K562 (cell line): Measurements from ENCODE around the gene DCUN1D2. TPM values are rescaled to one million over a fixed set of nuclear protein-coding genes. Genes with fewer than 3 reads are reported as not detected.
A peak's percentile ranks its signal among the peaks of the same experiment; 100 is the strongest.

Experiments
- ATAC-seq: fragments of 200-7000 bp; cut with Tn5 transposase; 3 replicates; pipeline ENCODE4 v1.9.1; 2020; ENCODE audit warnings: moderate library complexity
- BruUV-seq: library from RNA; stranded (reverse); fragments of 400-500 nt; replicated peaks from 2 replicates; lab custom pipeline; 2021; lab: Mats Ljungman, UMichigan
- CTCF ChIA-PET: fragments of 300-600 bp; formaldehyde crosslinking; extraction: SDS; loops from one replicate; lab custom pipeline; 2021; ENCODE audit warnings: low intra/inter-chr PET ratio; lab: Yijun Ruan, JAX
- POLR2A ChIA-PET: fragments of 300-600, 350-650 bp; sonication (Branson Sonifier 250); formaldehyde crosslinking; extraction: SDS; loops from one replicate; lab custom pipeline; 2021; ENCODE audit warnings: antibody characterized with exemption, inconsistent platforms; lab: Yijun Ruan, JAX
- DNase-seq, 4 experiments: peaks; one replicate each; pipeline versions ENCODE4 v3.0.0 to v3.0.0-alpha.2; 2011 to 2018; ENCODE audit warnings: low spot score in 3 of 4, mixed read lengths in 3 of 4; ENCODE audit errors: extremely low read depth in 1 of 4
- FAIRE-seq: peaks from 2 replicates; lab custom pipeline; 2011; peaks lifted over from hg19 to GRCh38; lab: Jason Lieb, UNC
- H2AFZ ChIP-seq: 2 replicates; pipeline ENCODE4 v1.6.0; 2011; ENCODE audit warnings: low read depth, low read length, control low read depth, inconsistent platforms
- H3K27ac ChIP-seq: fragments of 200-600 bp; 3 replicates; pipeline ENCODE4 v1.8.0; 2011; ENCODE audit warnings: low read depth, mild to moderate bottlenecking, control low read depth, inconsistent platforms, low read length, moderate library complexity, mixed read lengths; ENCODE audit errors: extremely low read depth
- H3K27me3 ChIP-seq, 2 experiments: fragments of 300-600 bp in 1 of 2; 2 replicates in 1 of 2; 3 replicates in 1 of 2; pipeline versions ENCODE4 v1.6.0 to v1.8.0; 2011; ENCODE audit warnings: inconsistent platforms in 2 of 2, low read length in 2 of 2, mild to moderate bottlenecking in 1 of 2, mixed read lengths in 1 of 2, moderate library complexity in 1 of 2; ENCODE audit not compliant: control insufficient read depth in 2 of 2, insufficient read depth in 2 of 2
- H3K36me3 ChIP-seq: fragments of 300-600 bp; 3 replicates; pipeline ENCODE4 v1.8.0; 2011; ENCODE audit warnings: mild to moderate bottlenecking, low read length, inconsistent platforms; ENCODE audit not compliant: control insufficient read depth, insufficient read depth
- H3K4me1 ChIP-seq, 2 experiments: fragments of 200-600 bp in 1 of 2; replicated peaks in 1 of 2; 2 replicates in 1 of 2; 3 replicates in 1 of 2; pipeline versions ENCODE4 v1.5.1 to v1.8.0; 2011; ENCODE audit warnings: inconsistent platforms in 2 of 2, low read length in 2 of 2, mild to moderate bottlenecking in 1 of 2, mixed read lengths in 1 of 2, moderate library complexity in 1 of 2; ENCODE audit not compliant: control insufficient read depth in 2 of 2, insufficient read depth in 2 of 2
- H3K4me2 ChIP-seq: 2 replicates; pipeline ENCODE4 v1.6.1; 2011; ENCODE audit warnings: low read length, control low read depth, inconsistent platforms, mixed read lengths; ENCODE audit not compliant: insufficient read depth
- H3K4me3 ChIP-seq: fragments of 200-600 bp; sonication (generic), shearing (Covaris generic); 2 replicates; pipeline ENCODE4 v1.5.1; 2016; ENCODE audit warnings: control low read depth, inconsistent platforms
- H3K79me2 ChIP-seq: fragments of 200-600 bp; 3 replicates; pipeline ENCODE4 v1.8.0; 2011; ENCODE audit warnings: low read length, inconsistent platforms; ENCODE audit not compliant: control insufficient read depth, insufficient read depth
- H3K9ac ChIP-seq, 2 experiments: 2 replicates each; pipeline versions ENCODE4 v1.6.0 to v1.6.1; 2011; ENCODE audit warnings: low read depth in 2 of 2, low read length in 2 of 2, control low read depth in 1 of 2, inconsistent platforms in 1 of 2, mild to moderate bottlenecking in 1 of 2, mixed read lengths in 1 of 2; ENCODE audit not compliant: insufficient read depth in 1 of 2
- H3K9me1 ChIP-seq: one replicate; pipeline ENCODE4 v1.6.0; 2011; ENCODE audit warnings: inconsistent platforms, mild to moderate bottlenecking, low read length, moderate library complexity; ENCODE audit not compliant: control insufficient read depth, insufficient read depth
- H3K9me3 ChIP-seq: replicated peaks from 2 replicates; pipeline ENCODE4 v1.5.1; 2011; ENCODE audit warnings: low read depth, low read length, inconsistent platforms; ENCODE audit not compliant: control insufficient read depth, insufficient read depth
- H4K20me1 ChIP-seq: replicated peaks from 2 replicates; pipeline ENCODE4 v1.6.1; 2011; ENCODE audit warnings: low read length, inconsistent platforms, mixed read lengths; ENCODE audit not compliant: control insufficient read depth, insufficient read depth
- ARID4B ChIP-seq: sonication (generic); formaldehyde crosslinking; IDR thresholded peaks from 2 replicates; pipeline ENCODE4 v1.8.0; 2022; ENCODE audit warnings: mild to moderate bottlenecking, missing genetic modification reagents
- E4F1 ChIP-seq: fragments of 250-450 bp; sonication (Bioruptor Pico); IDR thresholded peaks from 2 replicates; pipeline ENCODE4 v1.5.0; 2021; ENCODE audit warnings: mild to moderate bottlenecking, borderline replicate concordance
- NEUROD1 ChIP-seq: fragments of 150-350 bp; IDR thresholded peaks from 2 replicates; pipeline ENCODE4 v1.6.1; 2014; ENCODE audit warnings: borderline replicate concordance, low read length, low read depth; ENCODE audit not compliant: partially characterized antibody
- SMARCA4 ChIP-seq: fragments of 450-650 bp; IDR thresholded peaks from 2 replicates; pipeline ENCODE4 v1.6.1; 2016
- TCF7 ChIP-seq: sonication (generic); IDR thresholded peaks from 2 replicates; pipeline ENCODE4 v1.6.1; 2016; ENCODE audit warnings: antibody characterized with exemption, borderline replicate concordance
- WGBS: fragments of 100-300 bp; shearing (Covaris generic); methylation state at CpG from one replicate; pipeline ENCODE4 v1.1.6; 2016; ENCODE audit warnings: low coverage, mixed read lengths; ENCODE audit not compliant: insufficient coverage; ENCODE audit errors: missing lambda C conversion rate; 5-methylcytosine and 5-hydroxymethylcytosine counted together
- in situ Hi-C: fragments of 300-500 bp; cut with MboI; formaldehyde crosslinking; loops from 4 replicates; pipeline ENCODE4 v1.15.0; 2018; ENCODE audit warnings: inconsistent platforms, mixed read lengths
- intact Hi-C: fragments of 100-400 bp; cut with micrococcal nuclease; formaldehyde crosslinking; loops from 2 replicates; pipeline ENCODE4 v1.14.2; 2022
- polyA plus RNA-seq, 8 experiments: library from polyadenylated mRNA; depleted of rRNA in 4 of 8; stranded (reverse) in 5 of 8; unstranded in 3 of 8; fragments of >200 nt; fragmentation: Nextera tagmentation in 2 of 8; fragmentation: Illumina TruSeq in 1 of 8; extraction: Ambion mirVana in 2 of 8; extraction: Trizol in 1 of 8; gene quantifications; 2 replicates each; pipeline versions ENCODE4 v1.2.1 to v1.2.3, GENCODE V29; 2011 to 2014; ENCODE audit warnings: inconsistent platforms in 1 of 8, missing spikeins in 1 of 8
- total RNA-seq, 7 experiments: library from RNA; depleted of rRNA in 6 of 7; stranded (reverse); fragments of >200 nt in 6 of 7; fragmentation: Illumina TruSeq in 2 of 7; extraction: Trizol in 2 of 7; gene quantifications; 2 replicates each; pipeline versions ENCODE4 v1.2.1 to v1.2.3, GENCODE V29; 2011 to 2021; ENCODE audit warnings: low replicate concordance in 1 of 7

Gene DCUN1D2
- total and polyA plus RNA-seq, 9 of the 15 experiments (the other 6 are each of a cell fraction or from before 2014, with no cell fraction given), result 2.1 to 16.8 (median 11.1) TPM

- H3K4me1 ChIP-seq, result no peaks in the 10 kb centered on the region
- DNase-seq (no peak), ATAC-seq (no peak), FAIRE-seq (no peak)
- H3K79me2 ChIP-seq, result no peaks in the 10 kb centered on the region
- H2AFZ ChIP-seq, result no peak overlapping the region
- 0 out of 4 replicates have a peak overlapping the region, but pooled peaks of 1 of the 2 experiments have one; percentile 26 for H3K9ac ChIP-seq
- peaks cover 59% of the 10 kb centered on the region; the same call in 2 of the 3 replicates for H3K36me3 ChIP-seq
- H3K27ac ChIP-seq, result no peak overlapping the region
- no peak overlapping the region for H3K4me3 ChIP-seq
- in situ Hi-C loops (no loop called here), intact Hi-C loops (no loop called here)
- no peaks in the 10 kb centered on the region for H3K9me1 ChIP-seq
- ChIA-PET POLR2A (no interaction called here), CTCF (interaction anchor here (1.2 kb wide), 1 partner anchor 103 kb away, joined by 4 read pairs; no protein-coding TSS in a partner anchor)
- H3K4me2 ChIP-seq, result no peak overlapping the region
- no peaks in the 10 kb centered on the region for H3K27me3 ChIP-seq
- 92% methylated on average over 10 of the region's 14 CpGs for WGBS
- no peak for TF ChIP-seq NEUROD1
- TF ChIP-seq SMARCA4, result no peak
- no peak for TF ChIP-seq ARID4B (CRISPR knock-in tag)
- no peak for TF ChIP-seq E4F1 (CRISPR knock-in tag)
- TF ChIP-seq TCF7, result no peak
- no peaks in the 10 kb centered on the region for H3K9me3 ChIP-seq
- no peaks in the 10 kb centered on the region for H4K20me1 ChIP-seq
- no TSS peak for BruUV-seq
These were observed 30.4 kb downstream of the DCUN1D2 start for GRCh38 chr13:113460064-113460555.
